GM23338 (cell line): ENCODE results near the gene FRMPD1. TPM values are rescaled to one million over a fixed set of nuclear protein-coding genes. Genes with fewer than 3 reads are reported as not detected.

Experiments used
- ATAC-seq: fragments of 200-7000 bp; cut with Tn5 transposase; 3 replicates; pipeline ENCODE4 v1.9.1; 2020
- DNase-seq: peaks from one replicate; pipeline ENCODE4 v3.0.0-alpha.2; 2015; ENCODE audit warnings: low spot score
- H2AFZ ChIP-seq: fragments of 200-600 bp; sonication (generic); 2 replicates; pipeline ENCODE4 v1.8.0; 2016; ENCODE audit warnings: antibody characterized with exemption, mild to moderate bottlenecking, moderate library complexity
- H3F3A ChIP-seq: fragments of 200-600 bp; sonication (generic); replicated peaks from 2 replicates; pipeline ENCODE4 v1.8.0; 2017; ENCODE audit warnings: antibody characterized with exemption, mixed run types, low read depth
- H3K27ac ChIP-seq: fragments of 200-600 bp; sonication (generic); 2 replicates; pipeline ENCODE4 v1.6.1; 2016; ENCODE audit warnings: low read depth
- H3K27me3 ChIP-seq: fragments of 200-600 bp; sonication (generic); 2 replicates; pipeline ENCODE4 v1.8.0; 2016; ENCODE audit warnings: mild to moderate bottlenecking, mixed run types, moderate library complexity; ENCODE audit not compliant: insufficient read depth
- H3K36me3 ChIP-seq: fragments of 200-600 bp; sonication (generic); 2 replicates; pipeline ENCODE4 v1.8.0; 2016; ENCODE audit warnings: mild to moderate bottlenecking; ENCODE audit not compliant: insufficient read depth
- H3K4me1 ChIP-seq: fragments of 200-600 bp; sonication (generic); 2 replicates; pipeline ENCODE4 v1.8.0; 2016; ENCODE audit warnings: mild to moderate bottlenecking, moderate library complexity; ENCODE audit not compliant: insufficient read depth
- H3K4me2 ChIP-seq: fragments of 200-600 bp; sonication (generic); 2 replicates; pipeline ENCODE4 v1.7.1; 2017; ENCODE audit warnings: mixed run types
- H3K4me3 ChIP-seq: fragments of 200-600 bp; sonication (generic); 2 replicates; pipeline ENCODE4 v1.6.1; 2016; ENCODE audit warnings: mixed run types
- H3K79me2 ChIP-seq: fragments of 200-600 bp; sonication (generic); replicated peaks from 2 replicates; pipeline ENCODE4 v1.8.0; 2017; ENCODE audit warnings: mild to moderate bottlenecking; ENCODE audit not compliant: insufficient read depth
- H3K9me2 ChIP-seq: fragments of 200-600 bp; sonication (generic); 2 replicates; pipeline ENCODE4 v1.8.0; 2017; ENCODE audit not compliant: insufficient read depth
- H4K20me1 ChIP-seq: fragments of 200-600 bp; sonication (generic); replicated peaks from 2 replicates; pipeline ENCODE4 v1.8.0; 2017; ENCODE audit warnings: mild to moderate bottlenecking; ENCODE audit not compliant: insufficient read depth
- H3K27ac Mint-ChIP-seq: 2 replicates; pipeline ENCODE4 v1.8.0; 2020; ENCODE audit warnings: inconsistent platforms, mild to moderate bottlenecking, moderate library complexity, mixed read lengths
- H3K27me3 Mint-ChIP-seq: 3 replicates; pipeline ENCODE4 v1.8.0; 2022; ENCODE audit warnings: low read depth, mild to moderate bottlenecking, moderate library complexity, mixed read lengths, inconsistent platforms; ENCODE audit not compliant: insufficient read depth, poor library complexity
- H3K36me3 Mint-ChIP-seq: 3 replicates; pipeline ENCODE4 v1.8.0; 2021; ENCODE audit warnings: low read depth, mild to moderate bottlenecking, inconsistent platforms, moderate library complexity, mixed read lengths
- H3K4me1 Mint-ChIP-seq: 3 replicates; pipeline ENCODE4 v1.8.0; 2020; ENCODE audit warnings: mild to moderate bottlenecking, inconsistent platforms, mixed read lengths
- H3K4me3 Mint-ChIP-seq: 3 replicates; pipeline ENCODE4 v1.8.0; 2021; ENCODE audit warnings: moderate library complexity, mild to moderate bottlenecking, inconsistent platforms, mixed read lengths
- H3K9me3 Mint-ChIP-seq: 3 replicates; pipeline ENCODE4 v1.8.0; 2020; ENCODE audit warnings: moderate library complexity, mild to moderate bottlenecking, inconsistent platforms, mixed read lengths
- CREB1 ChIP-seq: fragments of 250-450 bp; sonication (Bioruptor Pico); IDR thresholded peaks from 2 replicates; pipeline ENCODE4 v1.5.0; 2020; ENCODE audit warnings: low read depth, mild to moderate bottlenecking, moderate library complexity
- CTCF ChIP-seq, 2 experiments: fragments of 200-600 bp in 1 of 2; sonication (generic) in 1 of 2; conservative IDR thresholded peaks; 2 replicates each; pipeline versions ENCODE4 v1.5.1 to v1.6.1; 2016 to 2017; ENCODE audit warnings: antibody characterized with exemption in 2 of 2, low read depth in 2 of 2, mild to moderate bottlenecking in 2 of 2, moderate library complexity in 1 of 2
- ETS1 ChIP-seq: IDR thresholded peaks from 2 replicates; pipeline ENCODE4 v1.6.1; 2016; ENCODE audit warnings: antibody characterized with exemption
- EZH2phosphoT487 ChIP-seq: fragments of 200-600 bp; sonication (generic); IDR thresholded peaks from one replicate; pipeline ENCODE4 v1.8.1; 2018; ENCODE audit warnings: antibody characterized with exemption; ENCODE audit not compliant: unreplicated experiment
- JUNB ChIP-seq: IDR thresholded peaks from one replicate; pipeline ENCODE4 v1.6.1; 2016; ENCODE audit warnings: antibody characterized with exemption; ENCODE audit not compliant: unreplicated experiment
- NANOG ChIP-seq: IDR thresholded peaks from 2 replicates; pipeline ENCODE4 v1.6.1; 2016; ENCODE audit warnings: antibody characterized with exemption, borderline replicate concordance
- POLR2AphosphoS5 ChIP-seq: IDR thresholded peaks from 2 replicates; pipeline ENCODE4 v1.6.1; 2016; ENCODE audit warnings: antibody characterized with exemption, low read depth
- REST ChIP-seq: IDR thresholded peaks from one replicate; pipeline ENCODE4 v1.6.1; 2018; ENCODE audit warnings: antibody characterized with exemption; ENCODE audit not compliant: unreplicated experiment
- STAT1 ChIP-seq: IDR thresholded peaks from one replicate; pipeline ENCODE4 v1.6.1; 2016; ENCODE audit warnings: antibody characterized with exemption; ENCODE audit not compliant: unreplicated experiment
- ZNF114 ChIP-seq: fragments of 250-450 bp; sonication (Bioruptor Pico); IDR thresholded peaks from 2 replicates; pipeline ENCODE4 v1.5.0; 2020; ENCODE audit warnings: mild to moderate bottlenecking, moderate library complexity
- ZNF331 ChIP-seq: fragments of 250-450 bp; sonication (Bioruptor Pico); IDR thresholded peaks from 2 replicates; pipeline ENCODE4 v1.5.0; 2020; ENCODE audit warnings: low read depth, mild to moderate bottlenecking, moderate library complexity
- polyA plus RNA-seq: library from polyadenylated mRNA; unstranded; fragments of >200 nt; fragmentation: Nextera tagmentation; extraction: Ambion mirVana; gene quantifications from 2 replicates; pipeline ENCODE4 v1.2.1, GENCODE V29; 2016
- total RNA-seq: library from RNA; depleted of rRNA; stranded (reverse); fragments of >200 nt; shearing (Covaris generic); gene quantifications from 2 replicates; pipeline ENCODE4 v1.2.3, GENCODE V29; 2014

Gene FRMPD1
- total and polyA plus RNA-seq, 2 experiments from 2014 or later = 0.23 to 0.63 TPM

GRCh38 chr9:37732952-37733351, 82.2 kb downstream of the FRMPD1 start (continued):
- TF ChIP-seq CTCF (conservative IDR thresholded peaks at IDR 0.05; ENCODE audit: low read depth in 2 of 2) (no peak), ZNF114 (CRISPR knock-in tag) (no peak), REST (no peak), NANOG (no peak), ETS1 (no peak), ZNF331 (CRISPR knock-in tag) (no peak)

- Mint-ChIP-seq H3K4me3 (no peak overlapping the region), H3K36me3 (no peaks in the 10 kb centered on the region), H3K4me1 (peaks cover 4% of the 10 kb centered on the region; the same call in 1 of the 3 replicates), H3K27me3 (no peaks in the 10 kb centered on the region), H3K27ac (no peak overlapping the region), H3K9me3 (no peaks in the 10 kb centered on the region)
- H3K79me2 ChIP-seq = no peaks in the 10 kb centered on the region
- no peaks in the 10 kb centered on the region for H3K4me1 ChIP-seq
- H3K27me3 ChIP-seq = no peaks in the 10 kb centered on the region
- H3K4me2 ChIP-seq = no peak overlapping the region
- no peak overlapping the region for H3K27ac ChIP-seq
- no peaks in the 10 kb centered on the region for H3K36me3 ChIP-seq
- no peaks in the 10 kb centered on the region for H4K20me1 ChIP-seq
- H3K9me2 ChIP-seq = no peaks in the 10 kb centered on the region
- ATAC-seq (no peak), DNase-seq (no peak)
- H3F3A ChIP-seq = no peaks in the 10 kb centered on the region
- H2AFZ ChIP-seq = no peak overlapping the region
- no peak overlapping the region for H3K4me3 ChIP-seq
- TF ChIP-seq CREB1 (CRISPR knock-in tag) = no peak
- TF ChIP-seq NANOG = no peak
- no peak for TF ChIP-seq CTCF (conservative IDR thresholded peaks at IDR 0.05; ENCODE audit: low read depth in 2 of 2)
- no peak for TF ChIP-seq JUNB
- no peak for TF ChIP-seq ETS1
- TF ChIP-seq POLR2AphosphoS5 = no peak
- no peak for TF ChIP-seq ZNF331 (CRISPR knock-in tag)
- no peak for TF ChIP-seq ZNF114 (CRISPR knock-in tag)
- TF ChIP-seq EZH2phosphoT487 = no peak
- no peak for TF ChIP-seq STAT1
- no peak for TF ChIP-seq REST
Measured at GRCh38 chr9:37739222-37739621, 88.5 kb downstream of the FRMPD1 start.
